Measurements from ENCODE around the gene TNIK.

Gene TNIK

GRCh38 chr3:171092467-171092911 lies 367.7 kb downstream of the TNIK start:
- no peak for DNase-seq (ENCODE audit: low read depth, low spot score)
- CTCF ChIA-PET: no interaction called here
- H3K4me3 ChIP-seq (ENCODE audit: low read depth, low read length): no peak overlapping the region
- POLR2A ChIA-PET: no interaction called here
- TF ChIP-seq, protein P1, sequence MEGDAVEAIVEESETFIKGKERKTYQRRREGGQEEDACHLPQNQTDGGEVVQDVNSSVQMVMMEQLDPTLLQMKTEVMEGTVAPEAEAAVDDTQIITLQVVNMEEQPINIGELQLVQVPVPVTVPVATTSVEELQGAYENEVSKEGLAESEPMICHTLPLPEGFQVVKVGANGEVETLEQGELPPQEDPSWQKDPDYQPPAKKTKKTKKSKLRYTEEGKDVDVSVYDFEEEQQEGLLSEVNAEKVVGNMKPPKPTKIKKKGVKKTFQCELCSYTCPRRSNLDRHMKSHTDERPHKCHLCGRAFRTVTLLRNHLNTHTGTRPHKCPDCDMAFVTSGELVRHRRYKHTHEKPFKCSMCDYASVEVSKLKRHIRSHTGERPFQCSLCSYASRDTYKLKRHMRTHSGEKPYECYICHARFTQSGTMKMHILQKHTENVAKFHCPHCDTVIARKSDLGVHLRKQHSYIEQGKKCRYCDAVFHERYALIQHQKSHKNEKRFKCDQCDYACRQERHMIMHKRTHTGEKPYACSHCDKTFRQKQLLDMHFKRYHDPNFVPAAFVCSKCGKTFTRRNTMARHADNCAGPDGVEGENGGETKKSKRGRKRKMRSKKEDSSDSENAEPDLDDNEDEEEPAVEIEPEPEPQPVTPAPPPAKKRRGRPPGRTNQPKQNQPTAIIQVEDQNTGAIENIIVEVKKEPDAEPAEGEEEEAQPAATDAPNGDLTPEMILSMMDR (IDR thresholded peaks at IDR 0.05; ENCODE audit: insufficient read depth, low read length, missing control alignments): no peak

- no peak for DNase-seq (ENCODE audit: low read depth, low spot score)
- CTCF ChIA-PET: interaction anchor here (1.2 to 1.4 kb wide), 4 partner anchors 11 to 476 kb away, joined by 3 to 4 read pairs (median 3); no protein-coding TSS in a partner anchor
- no peak overlapping the region for H3K4me3 ChIP-seq (ENCODE audit: low read depth, low read length)
- POLR2A ChIA-PET: no interaction called here
- TF ChIP-seq, protein P1 (IDR thresholded peaks at IDR 0.05; ENCODE audit: insufficient read depth, low read length, missing control alignments): no peak
Observed at GRCh38 chr3:171090321-171090720, 369.9 kb downstream of the TNIK start.

- ChIA-PET CTCF (interaction anchor here (1.0 to 1.3 kb wide), 3 partner anchors 11 to 14 kb away, joined by 3 read pairs; no protein-coding TSS in a partner anchor), POLR2A (no interaction called here)
- TF ChIP-seq, protein P1 (IDR thresholded peaks at IDR 0.05; ENCODE audit: insufficient read depth, low read length, missing control alignments): no peak
- DNase-seq (ENCODE audit: low read depth, low spot score): peak; percentile 68
- no peak overlapping the region for H3K4me3 ChIP-seq (ENCODE audit: low read depth, low read length)
Observed at GRCh38 chr3:171088964-171089754, 371.0 kb downstream of the TNIK start.

DNA sequence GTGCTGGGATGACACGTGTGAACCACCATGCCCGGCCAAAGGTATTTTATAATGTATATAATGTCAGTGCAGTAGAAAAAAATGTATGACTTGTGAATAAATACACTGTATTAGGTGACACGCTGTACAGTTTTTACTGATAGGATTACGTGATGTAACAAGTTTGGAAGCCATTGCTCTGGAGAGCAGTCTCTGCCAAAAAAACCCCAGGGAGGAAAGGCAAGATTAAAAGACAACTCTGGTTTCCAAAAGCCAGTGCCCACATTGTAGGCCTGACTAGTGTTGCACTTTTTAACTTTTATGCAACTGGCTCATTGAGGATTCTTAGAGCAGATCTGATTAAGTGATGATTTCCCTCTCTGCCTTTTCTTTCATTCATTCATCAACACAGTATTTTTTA lies 371.7 kb downstream of the TNIK start:
- CTCF ChIA-PET: no interaction called here
- H3K4me3 ChIP-seq (ENCODE audit: low read depth, low read length): no peak overlapping the region
- POLR2A ChIA-PET: no interaction called here
- TF ChIP-seq, protein P1 (IDR thresholded peaks at IDR 0.05; ENCODE audit: insufficient read depth, low read length, missing control alignments): no peak
- DNase-seq (ENCODE audit: low read depth, low spot score): no peak

- ChIA-PET POLR2A (no interaction called here), CTCF (no interaction called here)
- no peak overlapping the region for H3K4me3 ChIP-seq (ENCODE audit: low read depth, low read length)
- no peak for DNase-seq (ENCODE audit: low read depth, low spot score)
- TF ChIP-seq, protein P1 (IDR thresholded peaks at IDR 0.05; ENCODE audit: insufficient read depth, low read length, missing control alignments): no peak
Observed at GRCh38 chr3:171086914-171087313, 373.3 kb downstream of the TNIK start.

- no peak overlapping the region for H3K4me3 ChIP-seq (ENCODE audit: low read depth, low read length)
- DNase-seq (ENCODE audit: low read depth, low spot score): no peak
- TF ChIP-seq, protein P1 (IDR thresholded peaks at IDR 0.05; ENCODE audit: insufficient read depth, low read length, missing control alignments): no peak
- ChIA-PET POLR2A (no interaction called here), CTCF (interaction anchor here (1.1 kb wide), 1 partner anchor 19 kb away, joined by 3 read pairs; no protein-coding TSS in a partner anchor)
Observed at GRCh38 chr3:171077261-171077660, 382.9 kb downstream of the TNIK start.
